HepG2 (cell line): ENCODE measurements around the gene APPBP2. TPM values are rescaled to one million over a fixed set of nuclear protein-coding genes. Genes with fewer than 3 reads are reported as not detected.

Experiments
- ATF7 ChIP-seq, 2 experiments: fragments of 450-650 bp in 1 of 2; sonication (generic) in 1 of 2; formaldehyde crosslinking in 1 of 2; IDR thresholded peaks; 2 replicates each; pipeline versions ENCODE4 v1.4.0 to v1.6.1; 2016 to 2020; ENCODE audit warnings: antibody characterized with exemption in 1 of 2, mild to moderate bottlenecking in 1 of 2, missing genetic modification reagents in 1 of 2
- ELF1 ChIP-seq: sonication (generic); formaldehyde crosslinking; IDR thresholded peaks from 2 replicates; pipeline ENCODE4 v1.4.0; 2020; ENCODE audit warnings: missing genetic modification reagents
- ERF ChIP-seq: IDR thresholded peaks from 2 replicates; pipeline ENCODE4 v1.6.1; 2018; ENCODE audit warnings: missing biosample characterization, missing genetic modification reagents
- GTF2F1 ChIP-seq: fragments of 150-350 bp; IDR thresholded peaks from 2 replicates; pipeline ENCODE4 v1.6.1; 2014; ENCODE audit warnings: low read length
- HDAC1 ChIP-seq: sonication (generic); formaldehyde crosslinking; IDR thresholded peaks from 2 replicates; pipeline ENCODE4 v1.5.1; 2020; ENCODE audit warnings: mild to moderate bottlenecking, missing genetic modification reagents
- KAT8 ChIP-seq: IDR thresholded peaks from 2 replicates; pipeline ENCODE4 v1.6.1; 2016; ENCODE audit warnings: missing genetic modification reagents, missing compliant biosample characterization
- MAZ ChIP-seq, 2 experiments: sonication (generic) in 1 of 2; formaldehyde crosslinking in 1 of 2; IDR thresholded peaks; 2 replicates each; pipeline versions ENCODE4 v1.5.0 to v1.6.1; 2012 to 2020; ENCODE audit warnings: low read depth in 2 of 2, mild to moderate bottlenecking in 2 of 2, borderline replicate concordance in 1 of 2, improper control_type of control experiment in 1 of 2, low read length in 1 of 2, missing genetic modification reagents in 1 of 2, moderate library complexity in 1 of 2
- NKX3-1 ChIP-seq: sonication (generic); formaldehyde crosslinking; IDR thresholded peaks from 2 replicates; pipeline ENCODE4 v1.5.0; 2020; ENCODE audit warnings: missing genetic modification reagents
- NONO ChIP-seq, 2 experiments: fragments of 450-650 bp in 1 of 2; sonication (generic) in 1 of 2; formaldehyde crosslinking in 1 of 2; IDR thresholded peaks in 1 of 2; conservative IDR thresholded peaks in 1 of 2; 2 replicates each; pipeline versions ENCODE4 v1.6.1 to v1.8.0; 2017 to 2022; ENCODE audit warnings: mild to moderate bottlenecking in 1 of 2, missing genetic modification reagents in 1 of 2, moderate library complexity in 1 of 2
- POGZ ChIP-seq: sonication (generic); formaldehyde crosslinking; IDR thresholded peaks from 2 replicates; pipeline ENCODE4 v1.4.0; 2020; ENCODE audit warnings: mild to moderate bottlenecking, missing genetic modification reagents
- RXRB ChIP-seq: IDR thresholded peaks from 2 replicates; pipeline ENCODE4 v1.6.1; 2016; ENCODE audit warnings: borderline replicate concordance, missing genetic modification reagents, missing compliant biosample characterization
- SALL1 ChIP-seq: sonication (generic); formaldehyde crosslinking; IDR thresholded peaks from 2 replicates; pipeline ENCODE4 v1.8.0; 2022; ENCODE audit warnings: mild to moderate bottlenecking, missing genetic modification reagents
- SP5 ChIP-seq: IDR thresholded peaks from 2 replicates; pipeline ENCODE4 v1.6.1; 2016; ENCODE audit warnings: low read depth, borderline replicate concordance
- XRCC5 ChIP-seq: fragments of 200-400 bp; formaldehyde crosslinking; optimal IDR thresholded peaks from 2 replicates; pipeline ENCODE3; 2017; ENCODE audit warnings: mild to moderate bottlenecking, low read length
- YEATS2 ChIP-seq: sonication (generic); formaldehyde crosslinking; IDR thresholded peaks from 2 replicates; pipeline ENCODE4 v1.4.0; 2020; ENCODE audit warnings: missing genetic modification reagents, borderline replicate concordance
- ZNF225 ChIP-seq: sonication (generic); formaldehyde crosslinking; IDR thresholded peaks from 2 replicates; pipeline ENCODE4 v1.4.0; 2020; ENCODE audit warnings: mild to moderate bottlenecking, missing genetic modification reagents
- ZNF644 ChIP-seq: IDR thresholded peaks from 2 replicates; pipeline ENCODE4 v1.6.1; 2016; ENCODE audit warnings: low read depth
- ZSCAN31 ChIP-seq: sonication (generic); formaldehyde crosslinking; IDR thresholded peaks from 2 replicates; pipeline ENCODE4 v1.5.0; 2020; ENCODE audit warnings: low read depth, mild to moderate bottlenecking, missing genetic modification reagents
- ZSCAN9 ChIP-seq: IDR thresholded peaks from 2 replicates; pipeline ENCODE4 v1.6.1; 2016; ENCODE audit warnings: borderline replicate concordance
- polyA plus RNA-seq, 8 experiments: library from polyadenylated mRNA; depleted of rRNA in 3 of 8; stranded (reverse) in 7 of 8; unstranded in 1 of 8; fragments of >200 nt; fragmentation: Illumina TruSeq in 4 of 8; extraction: Trizol in 4 of 8; gene quantifications; 2 replicates each; pipeline versions ENCODE4 v1.2.1 to v1.2.3, GENCODE V29; 2011 to 2016; ENCODE audit warnings: low read depth in 4 of 8, missing spikeins in 1 of 8, mixed read lengths in 1 of 8; ENCODE audit not compliant: insufficient read depth in 1 of 8
- total RNA-seq, 5 experiments: library from RNA; depleted of rRNA; stranded (reverse); fragments of >200 nt; fragmentation: Illumina TruSeq; extraction: Trizol; gene quantifications; 2 replicates each; pipeline ENCODE4 v1.2.3, GENCODE V29; 2016; ENCODE audit warnings: low read depth in 1 of 5
- TF ChIP-seq, protein P1 (sequence below), 2 experiments: sonication (generic) in 1 of 2; formaldehyde crosslinking in 1 of 2; IDR thresholded peaks; 2 replicates each; pipeline versions ENCODE4 v1.4.0 to v1.6.1; 2018 to 2020; ENCODE audit warnings: missing genetic modification reagents in 2 of 2, borderline replicate concordance in 1 of 2, low read depth in 1 of 2, mild to moderate bottlenecking in 1 of 2, missing biosample characterization in 1 of 2
- TF ChIP-seq, protein P2 (sequence below): IDR thresholded peaks from 2 replicates; pipeline ENCODE4 v1.6.1; 2016; ENCODE audit warnings: low read depth, borderline replicate concordance
- TF ChIP-seq, protein P3 (sequence below): IDR thresholded peaks from 2 replicates; pipeline ENCODE4 v1.6.1; 2016; ENCODE audit warnings: mild to moderate bottlenecking
- TF ChIP-seq, protein P4 (sequence below): IDR thresholded peaks from 2 replicates; pipeline ENCODE4 v1.6.1; 2016

Gene APPBP2
- total and polyA plus RNA-seq, 2 of the 13 experiments (the other 11 are each of a cell fraction or from before 2014, with no cell fraction given) = 17.5 to 45.8 TPM

DNA sequence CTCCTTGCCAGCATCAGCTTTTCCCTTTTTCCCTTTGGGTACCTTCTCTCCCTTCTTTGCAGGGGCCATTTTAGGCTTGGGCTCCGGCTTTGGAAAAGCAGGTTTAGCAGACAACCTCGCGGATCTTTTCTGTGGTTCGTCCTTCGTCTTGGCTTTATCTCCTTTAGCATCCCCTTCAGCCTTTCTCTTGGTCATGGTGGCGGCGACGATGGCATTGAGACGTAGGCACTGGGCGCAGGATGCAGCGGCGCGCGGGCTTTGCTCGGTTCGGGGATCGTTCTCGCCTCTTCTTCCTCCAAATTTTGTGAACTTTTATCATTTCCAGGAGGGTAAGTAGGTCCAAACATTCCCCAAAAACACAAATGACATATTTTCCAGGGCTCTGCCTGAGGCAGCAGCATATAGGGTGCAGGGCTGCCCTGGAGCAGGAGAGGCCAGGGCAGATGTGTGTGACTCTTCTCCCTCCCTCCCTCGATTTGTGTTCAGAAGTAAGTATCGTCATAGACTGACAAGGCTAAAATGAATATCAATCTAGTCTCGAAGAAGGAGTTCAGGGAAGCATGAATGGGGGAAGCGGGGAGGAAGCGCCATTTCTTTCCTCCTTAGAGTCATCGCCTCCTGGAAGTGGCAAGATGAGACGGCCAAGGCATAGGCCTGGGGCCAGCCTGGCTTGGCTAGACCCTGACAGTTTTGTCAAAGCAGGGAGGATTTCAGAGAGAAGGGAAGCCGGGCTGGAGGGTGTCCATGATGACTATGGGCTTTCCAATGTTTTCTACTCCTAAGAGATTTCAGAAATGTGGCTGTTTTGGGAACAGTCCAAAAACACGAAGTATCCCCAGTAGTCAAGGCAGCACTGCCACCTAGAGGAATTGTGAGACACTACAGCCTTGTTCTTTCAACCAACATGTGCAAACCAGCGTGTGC lies 90.5 kb downstream of the APPBP2 start (continued):
- TF ChIP-seq, protein P1, sequence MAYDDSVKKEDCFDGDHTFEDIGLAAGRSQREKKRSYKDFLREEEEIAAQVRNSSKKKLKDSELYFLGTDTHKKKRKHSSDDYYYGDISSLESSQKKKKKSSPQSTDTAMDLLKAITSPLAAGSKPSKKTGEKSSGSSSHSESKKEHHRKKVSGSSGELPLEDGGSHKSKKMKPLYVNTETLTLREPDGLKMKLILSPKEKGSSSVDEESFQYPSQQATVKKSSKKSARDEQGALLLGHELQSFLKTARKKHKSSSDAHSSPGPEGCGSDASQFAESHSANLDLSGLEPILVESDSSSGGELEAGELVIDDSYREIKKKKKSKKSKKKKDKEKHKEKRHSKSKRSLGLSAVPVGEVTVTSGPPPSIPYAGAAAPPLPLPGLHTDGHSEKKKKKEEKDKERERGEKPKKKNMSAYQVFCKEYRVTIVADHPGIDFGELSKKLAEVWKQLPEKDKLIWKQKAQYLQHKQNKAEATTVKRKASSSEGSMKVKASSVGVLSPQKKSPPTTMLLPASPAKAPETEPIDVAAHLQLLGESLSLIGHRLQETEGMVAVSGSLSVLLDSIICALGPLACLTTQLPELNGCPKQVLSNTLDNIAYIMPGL (CRISPR knock-in tag; IDR thresholded peaks at IDR 0.05; ENCODE audit: borderline replicate concordance in 1 of 2, low read depth in 1 of 2) = peak; percentile 25 to 76; a peak in 2 of 4 replicates
- TF ChIP-seq, protein P2, sequence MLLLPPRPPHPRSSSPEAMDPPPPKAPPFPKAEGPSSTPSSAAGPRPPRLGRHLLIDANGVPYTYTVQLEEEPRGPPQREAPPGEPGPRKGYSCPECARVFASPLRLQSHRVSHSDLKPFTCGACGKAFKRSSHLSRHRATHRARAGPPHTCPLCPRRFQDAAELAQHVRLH (CRISPR knock-in tag) = peak; percentile 70; the same call in 1 of the 2 replicates
- TF ChIP-seq, protein P3, sequence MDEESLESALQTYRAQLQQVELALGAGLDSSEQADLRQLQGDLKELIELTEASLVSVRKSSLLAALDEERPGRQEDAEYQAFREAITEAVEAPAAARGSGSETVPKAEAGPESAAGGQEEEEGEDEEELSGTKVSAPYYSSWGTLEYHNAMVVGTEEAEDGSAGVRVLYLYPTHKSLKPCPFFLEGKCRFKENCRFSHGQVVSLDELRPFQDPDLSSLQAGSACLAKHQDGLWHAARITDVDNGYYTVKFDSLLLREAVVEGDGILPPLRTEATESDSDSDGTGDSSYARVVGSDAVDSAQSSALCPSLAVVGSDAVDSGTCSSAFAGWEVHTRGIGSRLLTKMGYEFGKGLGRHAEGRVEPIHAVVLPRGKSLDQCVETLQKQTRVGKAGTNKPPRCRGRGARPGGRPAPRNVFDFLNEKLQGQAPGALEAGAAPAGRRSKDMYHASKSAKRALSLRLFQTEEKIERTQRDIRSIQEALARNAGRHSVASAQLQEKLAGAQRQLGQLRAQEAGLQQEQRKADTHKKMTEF (CRISPR knock-in tag) = 0 out of 2 replicates have a peak, but pooled peaks have one; percentile 37
- TF ChIP-seq XRCC5 (peak; percentile 47), GTF2F1 (no peak), NKX3-1 (CRISPR knock-in tag) (no peak), HDAC1 (CRISPR knock-in tag) (no peak), ZSCAN31 (CRISPR knock-in tag) (no peak), KAT8 (peak; percentile 32; the same call in 1 of the 2 replicates), ZSCAN9 (CRISPR knock-in tag) (0 out of 2 replicates have a peak, but pooled peaks have one; percentile 69), ERF (CRISPR knock-in tag) (peak; percentile 33; the same call in 1 of the 2 replicates), ZNF225 (no peak), ELF1 (0 out of 2 replicates have a peak, but pooled peaks have one; percentile 20), NONO (IDR thresholded peaks at IDR 0.05) (no peak), NONO (CRISPR knock-in tag; conservative IDR thresholded peaks at IDR 0.05) (no peak), ATF7 (IDR thresholded peaks at IDR 0.05) (no peak), ATF7 (CRISPR knock-in tag; IDR thresholded peaks at IDR 0.05) (no peak), SP5 (CRISPR knock-in tag) (0 out of 2 replicates have a peak, but pooled peaks have one; percentile 17), RXRB (peak; percentile 51; the same call in 1 of the 2 replicates), ZNF644 (CRISPR knock-in tag) (no peak), POGZ (CRISPR knock-in tag) (no peak), MAZ (IDR thresholded peaks at IDR 0.05; ENCODE audit: borderline replicate concordance, low read depth, low read length) (no peak), MAZ (CRISPR knock-in tag; IDR thresholded peaks at IDR 0.05; ENCODE audit: low read depth) (no peak), SALL1 (CRISPR knock-in tag) (no peak), YEATS2 (CRISPR knock-in tag) (peak; percentile 51; the same call in 1 of the 2 replicates)
- TF ChIP-seq, protein P4, sequence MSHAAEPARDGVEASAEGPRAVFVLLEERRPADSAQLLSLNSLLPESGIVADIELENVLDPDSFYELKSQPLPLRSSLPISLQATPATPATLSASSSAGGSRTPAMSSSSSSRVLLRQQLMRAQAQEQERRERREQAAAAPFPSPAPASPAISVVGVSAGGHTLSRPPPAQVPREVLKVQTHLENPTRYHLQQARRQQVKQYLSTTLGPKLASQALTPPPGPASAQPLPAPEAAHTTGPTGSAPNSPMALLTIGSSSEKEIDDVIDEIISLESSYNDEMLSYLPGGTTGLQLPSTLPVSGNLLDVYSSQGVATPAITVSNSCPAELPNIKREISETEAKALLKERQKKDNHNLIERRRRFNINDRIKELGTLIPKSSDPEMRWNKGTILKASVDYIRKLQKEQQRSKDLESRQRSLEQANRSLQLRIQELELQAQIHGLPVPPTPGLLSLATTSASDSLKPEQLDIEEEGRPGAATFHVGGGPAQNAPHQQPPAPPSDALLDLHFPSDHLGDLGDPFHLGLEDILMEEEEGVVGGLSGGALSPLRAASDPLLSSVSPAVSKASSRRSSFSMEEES (CRISPR knock-in tag) = 0 out of 2 replicates have a peak, but pooled peaks have one; percentile 34
